DOHH2 (cell line): ENCODE measurements around the gene TBXA2R.

Experiments used
- EZH2phosphoT487 ChIP-seq: fragments of 200-600 bp; sonication (generic); IDR thresholded peaks from 2 replicates; pipeline ENCODE4 v1.6.1; 2017; ENCODE audit warnings: borderline replicate concordance, mild to moderate bottlenecking, antibody characterized with exemption, low read length, moderate library complexity, mixed read lengths
- TF ChIP-seq, protein P1 (sequence below): fragments of 200-600 bp; sonication (generic); IDR thresholded peaks from one replicate; pipeline ENCODE4 v1.5.1; 2014; ENCODE audit warnings: antibody characterized with exemption, mild to moderate bottlenecking, low read depth, low read length; ENCODE audit not compliant: poor library complexity, severe bottlenecking

DNA sequence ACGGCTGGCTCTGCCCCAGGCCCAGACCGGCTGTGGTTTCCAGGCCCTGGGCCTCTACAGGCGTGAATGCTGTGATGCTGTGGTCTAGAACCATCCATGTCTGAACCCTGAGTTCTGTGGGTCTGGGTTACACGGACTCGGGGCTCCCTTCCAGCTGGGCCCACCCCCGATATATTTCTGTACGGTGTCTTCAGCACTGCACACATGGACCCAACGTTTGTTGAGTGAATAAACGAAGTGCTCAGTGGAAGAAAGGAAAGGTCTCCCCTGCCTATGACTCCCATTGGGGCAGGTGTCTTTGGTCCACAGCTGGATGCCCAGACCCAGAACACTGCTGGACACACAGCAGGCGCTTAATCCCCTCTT lies 61.0 kb downstream of the TBXA2R start:
- TF ChIP-seq, protein P1, sequence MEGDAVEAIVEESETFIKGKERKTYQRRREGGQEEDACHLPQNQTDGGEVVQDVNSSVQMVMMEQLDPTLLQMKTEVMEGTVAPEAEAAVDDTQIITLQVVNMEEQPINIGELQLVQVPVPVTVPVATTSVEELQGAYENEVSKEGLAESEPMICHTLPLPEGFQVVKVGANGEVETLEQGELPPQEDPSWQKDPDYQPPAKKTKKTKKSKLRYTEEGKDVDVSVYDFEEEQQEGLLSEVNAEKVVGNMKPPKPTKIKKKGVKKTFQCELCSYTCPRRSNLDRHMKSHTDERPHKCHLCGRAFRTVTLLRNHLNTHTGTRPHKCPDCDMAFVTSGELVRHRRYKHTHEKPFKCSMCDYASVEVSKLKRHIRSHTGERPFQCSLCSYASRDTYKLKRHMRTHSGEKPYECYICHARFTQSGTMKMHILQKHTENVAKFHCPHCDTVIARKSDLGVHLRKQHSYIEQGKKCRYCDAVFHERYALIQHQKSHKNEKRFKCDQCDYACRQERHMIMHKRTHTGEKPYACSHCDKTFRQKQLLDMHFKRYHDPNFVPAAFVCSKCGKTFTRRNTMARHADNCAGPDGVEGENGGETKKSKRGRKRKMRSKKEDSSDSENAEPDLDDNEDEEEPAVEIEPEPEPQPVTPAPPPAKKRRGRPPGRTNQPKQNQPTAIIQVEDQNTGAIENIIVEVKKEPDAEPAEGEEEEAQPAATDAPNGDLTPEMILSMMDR: no peak
- no peak for TF ChIP-seq EZH2phosphoT487
